ENCODE data around the gene IFT122.

DNA sequence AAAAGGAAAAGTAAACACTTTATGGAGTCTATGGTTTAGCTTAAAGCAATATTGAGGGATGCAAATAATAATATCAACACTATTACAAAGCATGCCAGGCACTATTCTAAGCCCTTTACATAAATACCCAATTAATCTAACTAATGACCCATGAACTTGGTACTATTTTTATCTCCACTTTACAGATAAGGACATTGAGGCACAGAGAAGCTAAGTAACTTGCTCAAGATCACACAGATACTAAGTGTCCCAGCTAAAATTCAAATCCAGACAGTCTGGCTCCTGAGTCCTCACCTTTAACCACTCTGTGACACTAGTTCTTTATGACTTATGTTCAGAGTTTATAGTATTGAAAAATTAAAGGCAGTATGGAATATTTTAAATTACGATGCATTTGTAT, 5.9 kb upstream of the IFT122 start:
- TF ChIP-seq CTCF (conservative IDR thresholded peaks at IDR 0.05; ENCODE audit: low read depth in 2 of 2) (no peak), JUNB (IDR thresholded peaks at IDR 0.05; ENCODE audit: unreplicated experiment) (no peak)
